Large intestine (tissue), 3 donors: ENCODE results near the gene TIGD2. TPM values are rescaled to one million over a fixed set of nuclear protein-coding genes. Genes with fewer than 3 reads are reported as not detected.

ENCODE experiments used
- DNase-seq, 2 donors: peaks; one replicate each; pipeline versions ENCODE4 v3.0.0 to v3.0.0-alpha.2; 2013
- H3K27ac ChIP-seq: one replicate; pipeline ENCODE4 v1.5.1; 2013; ENCODE audit warnings: low read length
- H3K27me3 ChIP-seq: 2 replicates; pipeline ENCODE4 v1.6.1; 2013; ENCODE audit warnings: low read length; ENCODE audit not compliant: control insufficient read depth, insufficient read depth
- H3K36me3 ChIP-seq: 2 replicates; pipeline ENCODE4 v1.6.1; 2013; ENCODE audit warnings: low read length; ENCODE audit not compliant: control insufficient read depth, insufficient read depth
- H3K4me1 ChIP-seq: one replicate; pipeline ENCODE4 v1.6.1; 2013; ENCODE audit warnings: low read length; ENCODE audit not compliant: control insufficient read depth, insufficient read depth
- H3K4me3 ChIP-seq: one replicate; pipeline ENCODE4 v1.5.1; 2013; ENCODE audit warnings: low read length
- H3K9me3 ChIP-seq: one replicate; pipeline ENCODE4 v1.6.1; 2013; ENCODE audit warnings: mild to moderate bottlenecking, low read depth, low read length, moderate library complexity; ENCODE audit not compliant: control insufficient read depth
- WGBS: methylation state at CpG from one replicate; pipeline ENCODE4 v1.1.5; 2013; ENCODE audit warnings: low lambda C conversion rate; ENCODE audit not compliant: insufficient coverage; 5-methylcytosine and 5-hydroxymethylcytosine counted together
- polyA plus RNA-seq: library from polyadenylated mRNA; unstranded; fragments of 120-200 nt; gene quantifications from one replicate; pipeline ENCODE4 v1.2.1, GENCODE V29; 2013

TIGD2 gene
- polyA plus RNA-seq, 1 donor, result 10.3 TPM

- Histone ChIP-seq H3K4me3 (no peak overlapping the region), H3K27me3 (no peaks in the 10 kb centered on the region), H3K27ac (no peak overlapping the region), H3K9me3 (no peaks in the 10 kb centered on the region), H3K4me1 (peaks cover 2% of the 10 kb centered on the region), H3K36me3 (no peaks in the 10 kb centered on the region)
- DNase-seq, result no peak
- WGBS, result no CpG with 5 or more reads among the region's 2 CpGs
These were observed 49.5 kb downstream of the TIGD2 start for GRCh38 chr4:89160806-89161205.

GRCh38 chr4:89161841-89162240, 50.5 kb downstream of the TIGD2 start:
- WGBS, result no CpG with 5 or more reads among the region's 2 CpGs
- Histone ChIP-seq H3K36me3 (no peaks in the 10 kb centered on the region), H3K9me3 (no peaks in the 10 kb centered on the region), H3K27me3 (no peaks in the 10 kb centered on the region), H3K27ac (no peak overlapping the region), H3K4me3 (no peak overlapping the region), H3K4me1 (peaks cover 2% of the 10 kb centered on the region)
- DNase-seq, result no peak

DNA sequence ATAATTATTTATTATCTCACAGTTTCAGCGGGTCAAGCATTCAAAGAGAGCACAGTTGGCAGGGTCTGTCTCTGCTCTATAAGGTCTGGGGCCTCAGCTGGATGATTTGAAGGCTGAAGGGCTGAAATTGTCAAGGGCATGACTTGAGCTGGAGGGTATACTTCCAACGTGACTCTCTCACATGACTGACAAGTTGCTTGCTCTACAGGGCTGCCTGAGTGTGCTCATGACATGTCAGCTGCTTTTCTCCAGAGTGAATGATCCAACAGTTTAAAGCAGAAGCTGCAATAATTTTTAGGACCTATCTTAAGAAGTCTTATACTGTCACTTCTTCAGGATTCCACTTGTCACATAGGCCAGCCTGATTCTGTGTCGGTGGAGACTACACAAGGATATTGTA, 51.2 kb downstream of the TIGD2 start:
- H3K4me3 ChIP-seq, result no peak overlapping the region
- H3K27ac ChIP-seq, result peak overlapping the region; percentile 5
- H3K27me3 ChIP-seq, result no peaks in the 10 kb centered on the region
- no peaks in the 10 kb centered on the region for H3K9me3 ChIP-seq
- WGBS, result no CpG with 5 or more reads among the region's 3 CpGs
- no peaks in the 10 kb centered on the region for H3K36me3 ChIP-seq
- peaks cover 2% of the 10 kb centered on the region for H3K4me1 ChIP-seq
- DNase-seq, result peak; percentile 32 to 50

- H3K36me3 ChIP-seq, result no peaks in the 10 kb centered on the region
- no peak overlapping the region for H3K4me3 ChIP-seq
- no CpG with 5 or more reads among the region's 4 CpGs for WGBS
- H3K9me3 ChIP-seq, result no peaks in the 10 kb centered on the region
- H3K4me1 ChIP-seq, result peaks cover 2% of the 10 kb centered on the region
- DNase-seq, result no peak
- no peaks in the 10 kb centered on the region for H3K27me3 ChIP-seq
- H3K27ac ChIP-seq, result peak overlapping the region; percentile 5
These were observed 51.7 kb downstream of the TIGD2 start for GRCh38 chr4:89162987-89163386.

DNA sequence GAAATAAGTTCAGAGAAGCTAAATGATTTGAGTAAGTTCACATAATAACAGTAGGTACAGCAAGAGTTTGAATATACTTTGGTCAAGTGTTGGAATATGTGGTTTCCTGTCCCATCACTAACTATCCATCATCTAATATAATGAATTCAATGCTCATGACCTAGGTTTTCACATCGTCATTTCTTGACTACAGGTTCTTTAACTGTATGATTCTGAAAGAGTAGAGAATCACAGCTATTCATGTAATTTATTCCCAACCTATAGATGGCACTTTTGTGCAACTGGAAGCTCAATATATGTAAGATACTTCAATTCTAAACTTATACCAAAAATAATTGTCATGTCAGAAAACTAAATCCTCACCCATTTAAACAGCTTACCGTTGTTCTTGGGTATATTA, 53.1 kb downstream of the TIGD2 start:
- H3K9me3 ChIP-seq, result no peaks in the 10 kb centered on the region
- H3K27ac ChIP-seq, result no peak overlapping the region
- H3K4me1 ChIP-seq, result peaks cover 2% of the 10 kb centered on the region
- no peak overlapping the region for H3K4me3 ChIP-seq
- WGBS, result 100% methylated on average over 1 of the region's 2 CpGs
- no peaks in the 10 kb centered on the region for H3K27me3 ChIP-seq
- no peak for DNase-seq
- no peaks in the 10 kb centered on the region for H3K36me3 ChIP-seq

Other genes starting within 250 kb of the TIGD2 start
- 151 TPM for gene FAM13A, start 54.3 kb upstream of the TIGD2 start, polyA plus RNA-seq
- 8.7 TPM for gene GPRIN3, start 196.3 kb downstream of the TIGD2 start, polyA plus RNA-seq